Measurements from ENCODE around the gene SMDT1. TPM values are rescaled to one million over a fixed set of nuclear protein-coding genes. Genes with fewer than 3 reads are reported as not detected.

Gene SMDT1
- total RNA-seq, result 10 to 100 TPM; 48.3 to 59.9 TPM

GRCh38 chr22:42079319-42080251 is at the start of gene SMDT1:
SMDT1 (plus strand) TSS chr22:42079700; CDS start chr22:42079769, 69 bp downstream.
- no peaks in the 10 kb centered on the region for H3K9me3 Mint-ChIP-seq
- DNase-seq (ENCODE audit: low spot score in 2 of 2) (peak; percentile 98 to 99), ATAC-seq (peak; percentile 89 to 92)
- peak within 1 kb of the TSS; percentile 98 to 99 for H3K27ac Mint-ChIP-seq
- peaks cover 13 to 26% of the 10 kb centered on the region in 2 donors for H3K36me3 Mint-ChIP-seq

- Mint-ChIP-seq H3K9me3 (peaks cover 7 to 9% of the 10 kb centered on the region in 2 donors), H3K36me3 (peaks cover 12 to 18% of the 10 kb centered on the region in 2 donors), H3K27ac (no peak overlapping the region)
- ATAC-seq (no peak), DNase-seq (ENCODE audit: low spot score in 2 of 2) (no peak)
These were observed 46.0 kb upstream of the SMDT1 start for GRCh38 chr22:42033263-42034181.

- no peak for DNase-seq (ENCODE audit: low spot score in 2 of 2)
- Mint-ChIP-seq H3K36me3 (peaks cover 12 to 18% of the 10 kb centered on the region in 2 donors), H3K9me3 (peaks cover 7 to 9% of the 10 kb centered on the region in 2 donors), H3K27ac (no peak overlapping the region)
- ATAC-seq, result no peak
These were observed 44.2 kb upstream of the SMDT1 start for GRCh38 chr22:42035256-42035655.

GRCh38 chr22:42039271-42039670 is 40.2 kb upstream of the SMDT1 start:
- Mint-ChIP-seq H3K27ac (peak overlapping the region in 1 of 2 donors; percentile 7), H3K36me3 (peaks cover 9 to 14% of the 10 kb centered on the region in 2 donors), H3K9me3 (peaks cover 8 to 13% of the 10 kb centered on the region in 2 donors)
- DNase-seq (ENCODE audit: low spot score in 2 of 2), result no peak
- no peak for ATAC-seq

GRCh38 chr22:42041784-42042183 is 37.7 kb upstream of the SMDT1 start:
- ATAC-seq (no peak), DNase-seq (ENCODE audit: low spot score in 2 of 2) (no peak)
- Mint-ChIP-seq H3K36me3 (peaks cover 9 to 13% of the 10 kb centered on the region in 2 donors), H3K27ac (no peak overlapping the region), H3K9me3 (peaks cover 5 to 13% of the 10 kb centered on the region in 2 donors)

- DNase-seq (ENCODE audit: low spot score in 2 of 2) (no peak), ATAC-seq (no peak)
- H3K36me3 Mint-ChIP-seq, result no peaks in the 10 kb centered on the region
- no peak overlapping the region for H3K27ac Mint-ChIP-seq
- H3K9me3 Mint-ChIP-seq, result no peaks in the 10 kb centered on the region
These were observed 28.8 kb upstream of the SMDT1 start for GRCh38 chr22:42050641-42051180.

GRCh38 chr22:42052765-42053164 is 26.7 kb upstream of the SMDT1 start:
- Mint-ChIP-seq H3K9me3 (peaks cover 6 to 15% of the 10 kb centered on the region in 2 donors), H3K36me3 (peaks cover 8 to 12% of the 10 kb centered on the region in 2 donors), H3K27ac (no peak overlapping the region)
- DNase-seq (ENCODE audit: low spot score in 2 of 2) (no peak), ATAC-seq (no peak)

- H3K36me3 Mint-ChIP-seq, result peaks cover 29 to 34% of the 10 kb centered on the region in 2 donors
- DNase-seq (ENCODE audit: low spot score in 2 of 2), result no peak
- no peak overlapping the region for H3K27ac Mint-ChIP-seq
- peaks cover 12 to 24% of the 10 kb centered on the region in 2 donors for H3K9me3 Mint-ChIP-seq
- ATAC-seq, result no peak
These were observed 22.6 kb upstream of the SMDT1 start for GRCh38 chr22:42056757-42057511.

GRCh38 chr22:42060489-42060888 is 19.0 kb upstream of the SMDT1 start:
- H3K9me3 Mint-ChIP-seq, result peaks cover 12 to 24% of the 10 kb centered on the region in 2 donors
- H3K36me3 Mint-ChIP-seq, result peaks cover 38 to 53% of the 10 kb centered on the region in 2 donors

GRCh38 chr22:42061041-42061440 is 18.5 kb upstream of the SMDT1 start:
- Mint-ChIP-seq H3K27ac (no peak overlapping the region), H3K9me3 (peaks cover 12 to 24% of the 10 kb centered on the region in 2 donors), H3K36me3 (peaks cover 38 to 56% of the 10 kb centered on the region in 2 donors)
- DNase-seq (ENCODE audit: low spot score in 2 of 2) (no peak), ATAC-seq (no peak)

More at GRCh38 chr22:42060489-42060888, 19.0 kb upstream of the SMDT1 start:
- ATAC-seq (no peak), DNase-seq (ENCODE audit: low spot score in 2 of 2) (no peak)
- H3K27ac Mint-ChIP-seq, result no peak overlapping the region

- peak overlapping the region in 1 of 2 donors; percentile 38 for H3K27ac Mint-ChIP-seq
- H3K36me3 Mint-ChIP-seq, result peaks cover 36 to 44% of the 10 kb centered on the region in 2 donors
- ATAC-seq (no peak), DNase-seq (ENCODE audit: low spot score in 2 of 2) (no peak)
- H3K9me3 Mint-ChIP-seq, result peaks cover 6 to 9% of the 10 kb centered on the region in 2 donors
These were observed 16.9 kb upstream of the SMDT1 start for GRCh38 chr22:42062506-42063170.

GRCh38 chr22:42064629-42065028 is 14.9 kb upstream of the SMDT1 start:
- no peak for ATAC-seq
- Mint-ChIP-seq H3K9me3 (no peaks in the 10 kb centered on the region), H3K27ac (no peak overlapping the region), H3K36me3 (peaks cover 19 to 26% of the 10 kb centered on the region in 2 donors)
- DNase-seq (ENCODE audit: low spot score in 2 of 2), result no peak

- peaks cover 16 to 22% of the 10 kb centered on the region in 2 donors for H3K36me3 Mint-ChIP-seq
- DNase-seq (ENCODE audit: low spot score in 2 of 2), result no peak
- no peak for ATAC-seq
- peak overlapping the region in 1 of 2 donors; percentile 95 for H3K27ac Mint-ChIP-seq
- no peaks in the 10 kb centered on the region for H3K9me3 Mint-ChIP-seq
These were observed 13.9 kb upstream of the SMDT1 start for GRCh38 chr22:42065438-42066125.

GRCh38 chr22:42066126-42066761 is 13.3 kb upstream of the SMDT1 start:
- Mint-ChIP-seq H3K36me3 (peaks cover 16 to 22% of the 10 kb centered on the region in 2 donors), H3K9me3 (no peaks in the 10 kb centered on the region), H3K27ac (peak overlapping the region in 1 of 2 donors; percentile 36)
- DNase-seq (ENCODE audit: low spot score in 2 of 2) (no peak), ATAC-seq (no peak)
